K562 (cell line): ENCODE data around the gene ITPR1. TPM values are rescaled to one million over a fixed set of nuclear protein-coding genes. Genes with fewer than 3 reads are reported as not detected.

Experiments
- ATAC-seq: fragments of 200-7000 bp; cut with Tn5 transposase; 3 replicates; pipeline ENCODE4 v1.9.1; 2020; ENCODE audit warnings: moderate library complexity
- BruUV-seq: library from RNA; stranded (reverse); fragments of 400-500 nt; replicated peaks from 2 replicates; lab custom pipeline; 2021; lab: Mats Ljungman, UMichigan
- CTCF ChIA-PET: fragments of 300-600 bp; formaldehyde crosslinking; extraction: SDS; loops from one replicate; lab custom pipeline; 2021; ENCODE audit warnings: low intra/inter-chr PET ratio; lab: Yijun Ruan, JAX
- POLR2A ChIA-PET: fragments of 300-600, 350-650 bp; sonication (Branson Sonifier 250); formaldehyde crosslinking; extraction: SDS; loops from one replicate; lab custom pipeline; 2021; ENCODE audit warnings: antibody characterized with exemption, inconsistent platforms; lab: Yijun Ruan, JAX
- DNase-seq, 4 experiments: peaks; one replicate each; pipeline versions ENCODE4 v3.0.0 to v3.0.0-alpha.2; 2011 to 2018; ENCODE audit warnings: low spot score in 3 of 4, mixed read lengths in 3 of 4; ENCODE audit errors: extremely low read depth in 1 of 4
- FAIRE-seq: peaks from 2 replicates; lab custom pipeline; 2011; peaks lifted over from hg19 to GRCh38; lab: Jason Lieb, UNC
- H2AFZ ChIP-seq: 2 replicates; pipeline ENCODE4 v1.6.0; 2011; ENCODE audit warnings: low read depth, low read length, control low read depth, inconsistent platforms
- H3K27ac ChIP-seq: fragments of 200-600 bp; 3 replicates; pipeline ENCODE4 v1.8.0; 2011; ENCODE audit warnings: low read depth, mild to moderate bottlenecking, control low read depth, inconsistent platforms, low read length, moderate library complexity, mixed read lengths; ENCODE audit errors: extremely low read depth
- H3K27me3 ChIP-seq, 2 experiments: fragments of 300-600 bp in 1 of 2; 2 replicates in 1 of 2; 3 replicates in 1 of 2; pipeline versions ENCODE4 v1.6.0 to v1.8.0; 2011; ENCODE audit warnings: inconsistent platforms in 2 of 2, low read length in 2 of 2, mild to moderate bottlenecking in 1 of 2, mixed read lengths in 1 of 2, moderate library complexity in 1 of 2; ENCODE audit not compliant: control insufficient read depth in 2 of 2, insufficient read depth in 2 of 2
- H3K36me3 ChIP-seq: fragments of 300-600 bp; 3 replicates; pipeline ENCODE4 v1.8.0; 2011; ENCODE audit warnings: mild to moderate bottlenecking, low read length, inconsistent platforms; ENCODE audit not compliant: control insufficient read depth, insufficient read depth
- H3K4me1 ChIP-seq, 2 experiments: fragments of 200-600 bp in 1 of 2; replicated peaks in 1 of 2; 2 replicates in 1 of 2; 3 replicates in 1 of 2; pipeline versions ENCODE4 v1.5.1 to v1.8.0; 2011; ENCODE audit warnings: inconsistent platforms in 2 of 2, low read length in 2 of 2, mild to moderate bottlenecking in 1 of 2, mixed read lengths in 1 of 2, moderate library complexity in 1 of 2; ENCODE audit not compliant: control insufficient read depth in 2 of 2, insufficient read depth in 2 of 2
- H3K4me2 ChIP-seq: 2 replicates; pipeline ENCODE4 v1.6.1; 2011; ENCODE audit warnings: low read length, control low read depth, inconsistent platforms, mixed read lengths; ENCODE audit not compliant: insufficient read depth
- H3K4me3 ChIP-seq: fragments of 200-600 bp; sonication (generic), shearing (Covaris generic); 2 replicates; pipeline ENCODE4 v1.5.1; 2016; ENCODE audit warnings: control low read depth, inconsistent platforms
- H3K79me2 ChIP-seq: fragments of 200-600 bp; 3 replicates; pipeline ENCODE4 v1.8.0; 2011; ENCODE audit warnings: low read length, inconsistent platforms; ENCODE audit not compliant: control insufficient read depth, insufficient read depth
- H3K9ac ChIP-seq, 2 experiments: 2 replicates each; pipeline versions ENCODE4 v1.6.0 to v1.6.1; 2011; ENCODE audit warnings: low read depth in 2 of 2, low read length in 2 of 2, control low read depth in 1 of 2, inconsistent platforms in 1 of 2, mild to moderate bottlenecking in 1 of 2, mixed read lengths in 1 of 2; ENCODE audit not compliant: insufficient read depth in 1 of 2
- H3K9me1 ChIP-seq: one replicate; pipeline ENCODE4 v1.6.0; 2011; ENCODE audit warnings: inconsistent platforms, mild to moderate bottlenecking, low read length, moderate library complexity; ENCODE audit not compliant: control insufficient read depth, insufficient read depth
- H3K9me3 ChIP-seq: replicated peaks from 2 replicates; pipeline ENCODE4 v1.5.1; 2011; ENCODE audit warnings: low read depth, low read length, inconsistent platforms; ENCODE audit not compliant: control insufficient read depth, insufficient read depth
- H4K20me1 ChIP-seq: replicated peaks from 2 replicates; pipeline ENCODE4 v1.6.1; 2011; ENCODE audit warnings: low read length, inconsistent platforms, mixed read lengths; ENCODE audit not compliant: control insufficient read depth, insufficient read depth
- ARID3A ChIP-seq: IDR thresholded peaks from 2 replicates; pipeline ENCODE4 v1.6.1; 2012; ENCODE audit warnings: low read depth, low read length, improper control_type of control experiment, borderline replicate concordance
- C11orf30 ChIP-seq: fragments of 450-650 bp; IDR thresholded peaks from 2 replicates; pipeline ENCODE4 v1.6.1; 2016; ENCODE audit warnings: low read depth, mild to moderate bottlenecking
- CHD4 ChIP-seq: fragments of 200-600 bp; sonication (generic); IDR thresholded peaks from 3 replicates; pipeline ENCODE4 v1.6.1; 2012; ENCODE audit warnings: low read depth, mild to moderate bottlenecking, mixed read lengths, low read length, inconsistent platforms; ENCODE audit not compliant: insufficient read depth, insufficient replicate concordance, poor library complexity, severe bottlenecking
- EP400 ChIP-seq: fragments of 450-650 bp; IDR thresholded peaks from 2 replicates; pipeline ENCODE4 v1.6.1; 2017; ENCODE audit warnings: antibody characterized with exemption, mild to moderate bottlenecking, moderate library complexity
- HOMEZ ChIP-seq: fragments of 250-450 bp; sonication (Bioruptor Pico); IDR thresholded peaks from 2 replicates; pipeline ENCODE4 v1.4.0; 2020; ENCODE audit warnings: mild to moderate bottlenecking, moderate library complexity
- HSF4 ChIP-seq: fragments of 250-450 bp; sonication (Bioruptor Pico); IDR thresholded peaks from 2 replicates; pipeline ENCODE4 v2.1.2; 2022; ENCODE audit warnings: mild to moderate bottlenecking, moderate library complexity, borderline replicate concordance
- MCM7 ChIP-seq, 2 experiments: fragments of 450-650 bp; IDR thresholded peaks; 2 replicates each; pipeline ENCODE4 v1.6.1; 2016 to 2018
- NONO ChIP-seq, 2 experiments: fragments of 200-400 bp in 1 of 2; fragments of 450-650 bp in 1 of 2; formaldehyde crosslinking in 1 of 2; IDR thresholded peaks; 2 replicates each; pipeline ENCODE4 v1.6.1; 2017; ENCODE audit warnings: low read depth in 2 of 2, mild to moderate bottlenecking in 2 of 2, moderate library complexity in 2 of 2, low read length in 1 of 2
- PTBP1 ChIP-seq: fragments of 200-400 bp; formaldehyde crosslinking; IDR thresholded peaks from 2 replicates; pipeline ENCODE4 v1.6.1; 2017; ENCODE audit warnings: low read depth, low read length
- PTTG1 ChIP-seq: fragments of 450-650 bp; IDR thresholded peaks from 2 replicates; pipeline ENCODE4 v1.6.1; 2016; ENCODE audit warnings: low read depth, mild to moderate bottlenecking, missing genetic modification characterization, missing compliant biosample characterization
- TCF7 ChIP-seq: sonication (generic); IDR thresholded peaks from 2 replicates; pipeline ENCODE4 v1.6.1; 2016; ENCODE audit warnings: antibody characterized with exemption, borderline replicate concordance
- ZNF316 ChIP-seq: fragments of 450-650 bp; IDR thresholded peaks from 2 replicates; pipeline ENCODE4 v1.6.1; 2016
- WGBS: fragments of 100-300 bp; shearing (Covaris generic); methylation state at CpG from one replicate; pipeline ENCODE4 v1.1.6; 2016; ENCODE audit warnings: low coverage, mixed read lengths; ENCODE audit not compliant: insufficient coverage; ENCODE audit errors: missing lambda C conversion rate; 5-methylcytosine and 5-hydroxymethylcytosine counted together
- in situ Hi-C: fragments of 300-500 bp; cut with MboI; formaldehyde crosslinking; loops from 4 replicates; pipeline ENCODE4 v1.15.0; 2018; ENCODE audit warnings: inconsistent platforms, mixed read lengths
- intact Hi-C: fragments of 100-400 bp; cut with micrococcal nuclease; formaldehyde crosslinking; loops from 2 replicates; pipeline ENCODE4 v1.14.2; 2022
- polyA plus RNA-seq, 8 experiments: library from polyadenylated mRNA; depleted of rRNA in 4 of 8; stranded (reverse) in 5 of 8; unstranded in 3 of 8; fragments of >200 nt; fragmentation: Nextera tagmentation in 2 of 8; fragmentation: Illumina TruSeq in 1 of 8; extraction: Ambion mirVana in 2 of 8; extraction: Trizol in 1 of 8; gene quantifications; 2 replicates each; pipeline versions ENCODE4 v1.2.1 to v1.2.3, GENCODE V29; 2011 to 2014; ENCODE audit warnings: inconsistent platforms in 1 of 8, missing spikeins in 1 of 8
- total RNA-seq, 7 experiments: library from RNA; depleted of rRNA in 6 of 7; stranded (reverse); fragments of >200 nt in 6 of 7; fragmentation: Illumina TruSeq in 2 of 7; extraction: Trizol in 2 of 7; gene quantifications; 2 replicates each; pipeline versions ENCODE4 v1.2.1 to v1.2.3, GENCODE V29; 2011 to 2021; ENCODE audit warnings: low replicate concordance in 1 of 7

The ITPR1 gene
- total and polyA plus RNA-seq, 9 of the 15 experiments (the other 6 are each of a cell fraction or from before 2014, with no cell fraction given): 22.4 to 40.0 (median 27.4) TPM

GRCh38 chr3:4529876-4530588 lies 36.9 kb downstream of the ITPR1 start:
- H4K20me1 ChIP-seq: no peaks in the 10 kb centered on the region
- intact Hi-C loops: loop anchor here (5.0 kb wide), 1 partner anchor 102 kb away; no protein-coding TSS in a partner anchor
- WGBS: 68% methylated on average over 7 of the region's 7 CpGs

More at GRCh38 chr3:4529876-4530588, 36.9 kb downstream of the ITPR1 start:
- no peaks in the 10 kb centered on the region for H3K27me3 ChIP-seq
- H3K9me3 ChIP-seq: no peaks in the 10 kb centered on the region
- ChIA-PET POLR2A (interaction anchor here (0.6 to 1.5 kb wide), 2 partner anchors 10 to 37 kb away, joined by 3 to 5 read pairs; partner anchors contain the start of gene ITPR1), CTCF (no interaction called here)
- no peak overlapping the region for H3K4me3 ChIP-seq
- no peak for FAIRE-seq
- ATAC-seq: no peak
- no peak for DNase-seq
- H3K9me1 ChIP-seq: no peaks in the 10 kb centered on the region
- no peak overlapping the region for H2AFZ ChIP-seq
- peaks cover 28 to 50% of the 10 kb centered on the region in 2 experiments for H3K4me1 ChIP-seq
- no peak overlapping the region for H3K4me2 ChIP-seq
- in situ Hi-C loops: no loop called here
- H3K79me2 ChIP-seq: peaks cover 17% of the 10 kb centered on the region; the same call in 2 of the 3 replicates
- TF ChIP-seq CHD4 (no peak), HOMEZ (CRISPR knock-in tag) (no peak), C11orf30 (peak; percentile 59), MCM7 (IDR thresholded peaks at IDR 0.05) (no peak), ARID3A (no peak), PTTG1 (no peak), PTBP1 (no peak), TCF7 (no peak), HSF4 (CRISPR knock-in tag) (no peak), EP400 (no peak), NONO (IDR thresholded peaks at IDR 0.05; ENCODE audit: low read depth in 2 of 2, low read length in 1 of 2) (no peak), ZNF316 (peak; percentile 74)
- H3K27ac ChIP-seq: no peak overlapping the region
- no peaks in the 10 kb centered on the region for H3K36me3 ChIP-seq
- no peak overlapping the region for H3K9ac ChIP-seq
- BruUV-seq: no TSS peak
